HG03521 (cell line): ENCODE measurements around the gene COA8.

ENCODE experiments used
- ATAC-seq: cut with Tn5 transposase; IDR thresholded peaks from one replicate; pipeline ENCODE4 v1.9.1; 2021; ENCODE audit warnings: mild to moderate bottlenecking, moderate library complexity; ENCODE audit not compliant: unreplicated experiment

Gene COA8

GRCh38 chr14:103535891-103536565 is 26.7 kb upstream of the COA8 start:
- ATAC-seq, result no peak

GRCh38 chr14:103536693-103537092 is 26.1 kb upstream of the COA8 start:
- no peak for ATAC-seq

- ATAC-seq, result no peak
Measured at GRCh38 chr14:103537175-103537990, 25.4 kb upstream of the COA8 start.

- no peak for ATAC-seq
Measured at GRCh38 chr14:103538291-103539055, 24.3 kb upstream of the COA8 start.

- ATAC-seq, result no peak
Measured at GRCh38 chr14:103539056-103539825, 23.5 kb upstream of the COA8 start.

- no peak for ATAC-seq
Measured at GRCh38 chr14:103540821-103541708, 21.7 kb upstream of the COA8 start.

- no peak for ATAC-seq
Measured at GRCh38 chr14:103541709-103542604, 20.8 kb upstream of the COA8 start.

- ATAC-seq, result no peak
Measured at GRCh38 chr14:103542605-103543088, 20.1 kb upstream of the COA8 start.

- no peak for ATAC-seq
Measured at GRCh38 chr14:103543140-103543539, 19.6 kb upstream of the COA8 start.

- ATAC-seq, result no peak
Measured at GRCh38 chr14:103543721-103544387, 18.9 kb upstream of the COA8 start.

GRCh38 chr14:103544388-103545218 is 18.2 kb upstream of the COA8 start:
- no peak for ATAC-seq

GRCh38 chr14:103545219-103545914 is 17.4 kb upstream of the COA8 start:
- no peak for ATAC-seq

- no peak for ATAC-seq
Measured at GRCh38 chr14:103545915-103546651, 16.7 kb upstream of the COA8 start.

GRCh38 chr14:103546652-103547454 is 15.9 kb upstream of the COA8 start:
- no peak for ATAC-seq

GRCh38 chr14:103547455-103547940 is 15.3 kb upstream of the COA8 start:
- no peak for ATAC-seq
